Rectal smooth muscle tissue (tissue), 1 donor: ENCODE results near the gene TEX2.

Experiments
- H3K27ac ChIP-seq: one replicate; pipeline ENCODE4 v1.7.0; 2013; ENCODE audit warnings: low read depth, low read length, inconsistent platforms
- H3K27me3 ChIP-seq: one replicate; pipeline ENCODE4 v1.7.0; 2013; ENCODE audit warnings: low read length; ENCODE audit not compliant: control insufficient read depth, insufficient read depth
- H3K36me3 ChIP-seq: one replicate; pipeline ENCODE4 v1.7.0; 2013; ENCODE audit warnings: low read length; ENCODE audit not compliant: control insufficient read depth, insufficient read depth
- H3K4me1 ChIP-seq: one replicate; pipeline ENCODE4 v1.7.0; 2013; ENCODE audit warnings: low read length; ENCODE audit not compliant: control insufficient read depth, insufficient read depth
- H3K4me3 ChIP-seq: one replicate; pipeline ENCODE4 v1.7.0; 2013; ENCODE audit warnings: low read length
- H3K9ac ChIP-seq: one replicate; pipeline ENCODE4 v1.7.0; 2013; ENCODE audit warnings: low read length

The TEX2 gene, protein sequence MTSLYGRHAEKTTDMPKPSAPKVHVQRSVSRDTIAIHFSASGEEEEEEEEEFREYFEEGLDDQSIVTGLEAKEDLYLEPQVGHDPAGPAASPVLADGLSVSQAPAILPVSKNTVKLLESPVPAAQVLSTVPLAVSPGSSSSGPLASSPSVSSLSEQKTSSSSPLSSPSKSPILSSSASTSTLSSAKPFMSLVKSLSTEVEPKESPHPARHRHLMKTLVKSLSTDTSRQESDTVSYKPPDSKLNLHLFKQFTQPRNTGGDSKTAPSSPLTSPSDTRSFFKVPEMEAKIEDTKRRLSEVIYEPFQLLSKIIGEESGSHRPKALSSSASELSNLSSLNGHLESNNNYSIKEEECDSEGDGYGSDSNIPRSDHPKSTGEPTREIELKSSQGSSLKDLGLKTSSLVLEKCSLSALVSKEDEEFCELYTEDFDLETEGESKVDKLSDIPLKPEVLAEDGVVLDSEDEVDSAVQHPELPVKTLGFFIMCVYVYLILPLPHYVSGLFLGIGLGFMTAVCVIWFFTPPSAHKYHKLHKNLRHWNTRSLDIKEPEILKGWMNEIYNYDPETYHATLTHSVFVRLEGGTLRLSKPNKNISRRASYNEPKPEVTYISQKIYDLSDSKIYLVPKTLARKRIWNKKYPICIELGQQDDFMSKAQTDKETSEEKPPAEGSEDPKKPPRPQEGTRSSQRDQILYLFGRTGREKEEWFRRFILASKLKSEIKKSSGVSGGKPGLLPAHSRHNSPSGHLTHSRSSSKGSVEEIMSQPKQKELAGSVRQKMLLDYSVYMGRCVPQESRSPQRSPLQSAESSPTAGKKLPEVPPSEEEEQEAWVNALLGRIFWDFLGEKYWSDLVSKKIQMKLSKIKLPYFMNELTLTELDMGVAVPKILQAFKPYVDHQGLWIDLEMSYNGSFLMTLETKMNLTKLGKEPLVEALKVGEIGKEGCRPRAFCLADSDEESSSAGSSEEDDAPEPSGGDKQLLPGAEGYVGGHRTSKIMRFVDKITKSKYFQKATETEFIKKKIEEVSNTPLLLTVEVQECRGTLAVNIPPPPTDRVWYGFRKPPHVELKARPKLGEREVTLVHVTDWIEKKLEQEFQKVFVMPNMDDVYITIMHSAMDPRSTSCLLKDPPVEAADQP

DNA sequence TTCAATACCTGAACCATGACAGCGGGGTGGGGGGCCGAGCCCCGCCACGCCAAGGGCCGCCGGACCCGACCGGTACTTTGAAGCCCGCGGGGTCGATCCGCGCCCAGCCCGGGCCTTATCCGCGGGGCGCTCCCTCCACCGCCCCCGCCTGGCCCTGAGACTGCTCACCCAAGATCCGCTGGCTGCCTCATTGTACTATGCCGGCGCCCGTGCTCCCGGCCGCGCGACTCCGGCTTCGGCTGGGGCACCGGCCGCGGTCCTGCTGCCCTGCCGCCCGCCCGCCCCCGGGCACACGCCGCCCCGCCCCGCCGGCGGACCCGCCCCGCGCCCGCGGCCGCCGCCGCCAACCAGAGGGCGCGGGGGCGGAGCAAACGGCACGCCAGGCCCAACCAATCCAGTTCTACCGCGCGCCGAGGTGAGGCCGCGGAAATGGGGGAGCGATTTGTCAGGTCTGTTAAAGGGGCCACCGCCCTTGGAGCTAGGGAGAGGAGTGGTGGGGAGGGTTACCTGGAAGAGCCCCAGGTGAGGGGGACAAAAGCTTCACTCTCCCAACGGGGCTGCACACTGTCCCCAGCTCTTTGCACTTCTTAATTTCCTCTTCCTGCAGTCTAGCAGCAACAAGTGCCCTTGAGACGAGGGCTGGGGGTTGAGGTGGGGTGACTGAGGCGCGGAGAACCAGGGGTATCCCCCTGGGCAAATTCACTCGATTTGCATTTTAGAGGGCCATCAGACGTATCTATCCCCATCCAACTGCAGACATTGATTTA lies at the start of gene TEX2:
TSS of gene TEX2 (minus strand) at position 261 of the 767 bp plus-strand sequence. CDS start 49,043 bp downstream, outside the sequence.
- peak within 1 kb of the TSS; percentile 72 for H3K27ac ChIP-seq
- H3K9ac ChIP-seq: peak within 1 kb of the TSS; percentile 52
- no peaks in the 10 kb centered on the region for H3K36me3 ChIP-seq
- H3K27me3 ChIP-seq: no peaks in the 10 kb centered on the region
- peaks cover 8% of the 10 kb centered on the region for H3K4me1 ChIP-seq
- H3K4me3 ChIP-seq: peak within 1 kb of the TSS; percentile 91

DNA sequence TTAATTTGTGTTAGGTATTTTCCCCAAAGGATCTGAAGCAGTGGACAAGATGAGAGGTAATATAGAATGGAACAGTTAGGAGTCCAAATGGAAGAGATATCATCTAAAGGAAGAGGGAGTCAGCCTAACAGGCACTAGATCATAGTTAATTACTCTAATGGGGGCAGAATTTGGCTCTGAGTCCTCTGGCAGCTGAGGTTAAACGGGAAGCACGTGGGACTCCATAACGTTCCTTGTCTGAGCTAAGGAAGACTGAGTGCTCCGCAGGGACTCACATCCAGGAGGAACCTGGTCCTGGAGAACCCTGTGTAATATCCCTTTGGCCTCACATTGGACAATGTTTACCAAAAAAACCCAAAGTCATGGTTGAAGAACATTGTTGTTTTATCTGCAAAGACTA lies 46.6 kb upstream of the TEX2 start:
- Histone ChIP-seq H3K27me3 (no peaks in the 10 kb centered on the region), H3K27ac (no peak overlapping the region), H3K4me3 (no peak overlapping the region), H3K36me3 (no peaks in the 10 kb centered on the region), H3K9ac (no peak overlapping the region), H3K4me1 (no peaks in the 10 kb centered on the region)

DNA sequence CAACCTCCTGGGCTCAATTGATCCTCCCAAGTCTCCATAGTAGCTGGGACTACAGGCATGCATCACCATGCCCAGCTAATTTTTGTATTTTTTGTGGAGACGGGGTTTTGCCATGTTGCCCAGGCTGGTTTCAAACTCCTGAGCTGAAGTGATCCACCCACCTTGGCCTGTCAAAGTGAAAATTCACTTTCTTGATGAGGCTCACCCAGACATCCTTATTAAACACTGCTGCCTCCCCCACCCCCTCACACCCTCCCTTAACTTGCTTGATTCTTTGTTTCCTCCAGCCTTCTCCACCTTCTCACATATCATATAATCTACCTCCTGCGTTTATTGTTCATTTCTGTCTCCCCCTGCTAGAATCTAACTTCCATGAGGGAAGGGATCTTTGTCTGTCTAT lies 46.0 kb upstream of the TEX2 start:
- no peak overlapping the region for H3K9ac ChIP-seq
- H3K27ac ChIP-seq: no peak overlapping the region
- H3K27me3 ChIP-seq: no peaks in the 10 kb centered on the region
- no peak overlapping the region for H3K4me3 ChIP-seq
- H3K4me1 ChIP-seq: no peaks in the 10 kb centered on the region
- no peaks in the 10 kb centered on the region for H3K36me3 ChIP-seq

DNA sequence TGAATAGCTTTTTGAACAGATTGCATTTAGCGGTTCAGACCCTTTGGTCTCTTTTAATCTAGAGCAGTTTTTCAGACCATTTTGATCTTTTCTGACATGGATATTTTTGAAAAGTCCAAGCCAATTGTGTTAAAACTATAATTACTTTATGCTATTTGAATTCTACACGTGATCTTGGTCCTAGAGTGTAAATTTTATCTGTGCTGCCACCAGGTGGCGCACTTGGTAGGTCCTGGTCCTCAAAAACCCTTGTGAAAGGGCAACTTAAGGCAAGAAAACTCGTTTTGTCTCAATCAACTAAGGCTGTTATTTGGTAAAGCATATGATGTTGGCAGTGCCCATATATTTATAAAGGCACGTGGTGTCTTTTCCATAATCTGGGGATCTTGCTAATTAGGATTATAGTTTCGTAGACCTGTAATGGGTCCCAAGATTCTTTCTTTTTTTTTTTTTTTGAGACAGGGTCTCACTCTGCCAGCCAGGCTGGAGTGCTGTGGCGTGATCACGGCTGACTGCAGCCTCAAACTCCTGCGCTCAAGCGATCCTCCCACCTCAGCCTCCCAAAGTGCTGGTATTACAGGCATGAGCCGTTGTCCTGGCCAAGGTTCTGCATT lies 43.9 kb upstream of the TEX2 start:
- no peak overlapping the region for H3K4me3 ChIP-seq

DNA sequence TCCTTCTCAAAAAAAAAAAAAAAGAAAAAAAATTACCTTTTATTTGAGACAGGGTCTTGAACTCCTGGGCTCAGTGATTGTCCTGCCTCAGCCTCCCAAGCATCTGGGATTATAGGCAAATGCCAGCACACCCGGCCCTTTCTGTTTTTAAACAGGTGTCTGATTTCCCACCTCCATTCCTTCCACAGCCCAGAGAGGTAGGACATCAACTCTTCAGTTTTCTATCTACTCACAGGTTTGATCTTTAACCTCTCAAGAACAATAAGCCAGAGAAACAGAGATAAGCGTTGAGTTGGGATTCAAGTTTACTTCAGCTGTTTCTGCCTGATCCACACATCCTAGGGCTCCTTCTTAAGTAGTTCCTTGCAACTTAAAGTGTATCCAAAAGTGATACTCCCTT lies 41.5 kb upstream of the TEX2 start:
- Histone ChIP-seq H3K9ac (no peak overlapping the region), H3K4me1 (no peaks in the 10 kb centered on the region), H3K36me3 (no peaks in the 10 kb centered on the region), H3K27me3 (no peaks in the 10 kb centered on the region), H3K27ac (no peak overlapping the region), H3K4me3 (no peak overlapping the region)

More for the DNA sequence above, 43.9 kb upstream of the TEX2 start:
- H3K27me3 ChIP-seq: no peaks in the 10 kb centered on the region
- no peaks in the 10 kb centered on the region for H3K36me3 ChIP-seq
- H3K9ac ChIP-seq: no peak overlapping the region
- no peaks in the 10 kb centered on the region for H3K4me1 ChIP-seq
- H3K27ac ChIP-seq: no peak overlapping the region

DNA sequence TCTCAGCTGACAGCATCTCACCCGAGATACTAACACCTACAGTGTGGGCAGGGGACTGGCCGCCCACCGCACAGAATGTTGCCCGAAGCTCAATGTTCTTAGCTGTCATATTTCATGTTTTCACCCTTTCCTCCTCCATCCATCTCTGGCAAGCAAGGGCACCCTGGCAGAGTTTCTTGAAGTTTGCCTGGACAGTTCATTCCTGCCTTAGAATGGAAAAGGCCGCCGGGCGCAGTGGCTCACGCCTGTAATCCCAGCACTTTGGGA lies 37.6 kb upstream of the TEX2 start:
- H3K4me3 ChIP-seq: no peak overlapping the region
- no peak overlapping the region for H3K9ac ChIP-seq
- H3K27ac ChIP-seq: no peak overlapping the region
- H3K4me1 ChIP-seq: no peaks in the 10 kb centered on the region
- H3K36me3 ChIP-seq: no peaks in the 10 kb centered on the region
- H3K27me3 ChIP-seq: no peaks in the 10 kb centered on the region

DNA sequence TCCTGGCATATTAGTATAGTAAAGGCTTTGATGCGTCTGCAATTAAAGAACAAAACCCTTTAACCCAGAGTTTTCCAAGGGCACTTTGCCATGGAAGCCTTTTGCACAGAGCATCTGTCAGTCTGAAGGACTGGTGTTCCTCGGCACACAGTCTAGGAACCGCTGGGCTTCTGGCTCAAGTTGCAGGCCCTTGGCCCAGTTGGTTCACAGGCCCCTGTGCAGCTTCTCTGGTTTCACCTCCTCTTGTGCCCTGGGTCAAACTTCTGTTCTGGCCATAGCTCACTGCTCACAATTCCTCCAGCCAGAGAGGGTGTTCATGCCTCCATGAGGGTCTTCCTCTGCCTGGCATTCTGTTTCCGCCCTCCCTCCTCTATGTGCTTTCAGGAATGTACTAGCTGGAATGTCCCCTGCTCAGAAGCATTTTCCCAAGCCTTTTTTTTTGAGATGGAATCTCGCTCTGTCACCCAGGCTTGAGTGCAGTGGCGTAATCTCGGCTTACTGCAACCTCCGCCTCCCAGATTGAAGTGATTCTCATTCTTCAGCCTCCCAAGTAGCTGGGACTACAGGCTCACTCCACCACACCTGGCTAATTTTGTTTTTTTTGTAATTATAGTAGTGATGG lies 34.5 kb upstream of the TEX2 start:
- no peak overlapping the region for H3K27ac ChIP-seq
- H3K9ac ChIP-seq: no peak overlapping the region
- H3K4me1 ChIP-seq: no peaks in the 10 kb centered on the region
- H3K4me3 ChIP-seq: no peak overlapping the region
- H3K27me3 ChIP-seq: no peaks in the 10 kb centered on the region
- no peaks in the 10 kb centered on the region for H3K36me3 ChIP-seq

DNA sequence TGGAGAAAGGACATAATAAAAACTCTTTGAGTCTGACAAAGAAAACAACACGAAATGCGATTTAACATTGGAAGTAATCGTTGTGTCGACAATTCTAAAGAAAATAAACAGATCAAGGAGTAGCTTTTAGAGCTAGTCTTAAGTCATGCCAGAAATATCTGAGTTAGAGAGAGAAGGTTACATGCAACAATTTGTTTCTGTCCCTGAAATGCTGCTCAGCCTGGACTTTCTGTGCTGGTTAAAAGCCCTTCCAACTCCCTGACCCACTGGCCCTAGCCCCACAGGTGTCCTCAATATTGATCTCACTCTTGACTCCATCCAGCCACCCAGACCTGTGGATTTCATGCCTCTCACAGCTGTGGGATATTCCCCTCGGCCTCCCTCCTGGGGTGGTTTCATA lies 33.2 kb upstream of the TEX2 start:
- Histone ChIP-seq H3K4me1 (no peaks in the 10 kb centered on the region), H3K27ac (no peak overlapping the region), H3K27me3 (no peaks in the 10 kb centered on the region), H3K4me3 (no peak overlapping the region), H3K36me3 (no peaks in the 10 kb centered on the region), H3K9ac (no peak overlapping the region)

DNA sequence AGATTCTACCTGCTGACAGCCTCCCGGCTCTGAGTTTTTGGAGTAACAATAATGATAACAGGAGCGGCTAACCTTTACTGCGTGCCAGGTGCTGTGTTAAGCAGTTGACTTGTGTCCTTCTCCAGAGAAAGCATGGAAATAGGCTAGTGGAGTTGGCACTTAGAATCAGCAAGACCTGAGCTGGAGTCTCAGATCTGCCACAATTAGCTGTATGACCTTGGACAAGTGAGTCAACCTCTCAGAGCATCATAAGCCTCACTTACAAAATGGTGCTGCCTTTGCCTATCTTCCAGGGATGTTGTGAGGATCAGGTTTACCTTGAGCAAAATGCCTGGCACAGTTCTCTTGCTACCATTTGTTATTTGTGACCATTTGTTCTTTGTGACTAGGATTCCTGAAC lies 32.1 kb upstream of the TEX2 start:
- Histone ChIP-seq H3K9ac (no peak overlapping the region), H3K36me3 (no peaks in the 10 kb centered on the region), H3K27ac (no peak overlapping the region), H3K4me1 (no peaks in the 10 kb centered on the region), H3K27me3 (no peaks in the 10 kb centered on the region), H3K4me3 (no peak overlapping the region)

DNA sequence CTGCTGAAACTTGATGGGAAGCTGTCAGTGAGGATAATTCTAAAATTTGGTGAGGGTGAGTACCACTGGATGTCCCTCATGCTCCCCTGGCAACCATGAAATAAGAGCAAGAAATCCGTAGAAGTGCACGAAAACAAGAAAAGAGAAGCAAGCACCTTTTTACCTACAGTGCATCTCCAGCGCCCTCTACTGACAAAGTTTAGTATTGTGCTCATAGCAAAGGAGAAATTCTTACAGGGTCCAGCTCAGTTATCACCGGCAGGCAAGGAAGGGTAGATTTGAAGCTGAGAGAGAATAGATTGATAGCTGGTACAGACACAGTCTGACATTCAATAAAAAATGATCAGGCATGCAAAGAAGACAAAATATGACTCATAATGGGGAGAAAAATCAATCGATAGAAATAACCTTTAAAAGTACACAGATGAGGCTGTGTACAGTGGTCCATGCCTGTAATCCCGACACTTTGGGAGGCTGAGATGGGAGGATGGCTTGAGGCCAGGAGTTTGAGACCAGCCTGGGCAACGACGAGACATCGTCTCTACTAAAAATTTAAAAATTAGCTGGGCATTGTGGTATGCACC lies 28.3 kb upstream of the TEX2 start:
- H3K4me1 ChIP-seq: no peaks in the 10 kb centered on the region
- H3K36me3 ChIP-seq: no peaks in the 10 kb centered on the region
- H3K27ac ChIP-seq: no peak overlapping the region
- no peak overlapping the region for H3K4me3 ChIP-seq
- no peak overlapping the region for H3K9ac ChIP-seq
- no peaks in the 10 kb centered on the region for H3K27me3 ChIP-seq

DNA sequence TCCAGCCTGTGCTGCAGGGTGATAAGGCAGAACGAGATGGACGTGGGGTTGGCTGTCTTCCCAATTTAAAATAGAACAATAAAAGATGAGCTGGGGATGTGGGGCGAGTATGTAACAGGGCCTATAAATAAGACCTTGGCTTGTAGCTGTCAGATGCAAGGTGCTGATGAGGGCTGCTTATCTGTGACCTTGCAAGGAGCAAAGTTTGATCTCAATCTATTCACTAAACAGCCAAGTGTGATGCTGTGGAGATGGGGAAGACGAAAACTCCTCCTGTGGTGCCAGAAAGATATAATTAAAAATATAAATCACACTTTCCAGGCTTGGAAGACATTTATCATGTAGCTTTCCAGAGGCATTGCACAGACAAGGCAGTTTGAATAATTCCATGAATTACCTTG lies 26.7 kb upstream of the TEX2 start:
- H3K9ac ChIP-seq: no peak overlapping the region
- H3K4me1 ChIP-seq: no peaks in the 10 kb centered on the region
- H3K36me3 ChIP-seq: no peaks in the 10 kb centered on the region
- H3K27ac ChIP-seq: no peak overlapping the region
- H3K27me3 ChIP-seq: no peaks in the 10 kb centered on the region
- H3K4me3 ChIP-seq: no peak overlapping the region
